Heart left ventricle (tissue), 16 donors: ENCODE results near the gene SAT1. TPM values are rescaled to one million over a fixed set of nuclear protein-coding genes. Genes with fewer than 3 reads are reported as not detected.

ENCODE experiments used
- ATAC-seq, 4 donors: fragments of 200-7000 bp; cut with Tn5 transposase; one replicate each; pipeline ENCODE4 v1.9.1; 2020 to 2022; ENCODE audit warnings: moderate library complexity in 4 of 4, mild to moderate bottlenecking in 3 of 4, moderate number of reproducible peaks in 1 of 4
- DNase-seq, 5 donors: peaks; one replicate each; pipeline ENCODE4 v3.0.0-alpha.2; 2020
- H3K27ac ChIP-seq, 12 donors: fragments of 200-600 bp; sonication (generic) in 4 of 12; one replicate each; pipeline versions ENCODE4 v1.5.0 to v1.8.0; 2016 to 2022; ENCODE audit warnings: mild to moderate bottlenecking in 2 of 12
- H3K27me3 ChIP-seq, 9 donors: fragments of 200-600 bp; sonication (generic) in 2 of 9; one replicate each; pipeline versions ENCODE4 v1.5.1 to v1.8.0; 2016 to 2022; ENCODE audit warnings: mild to moderate bottlenecking in 3 of 9
- H3K36me3 ChIP-seq, 9 donors: fragments of 200-600 bp; sonication (generic) in 2 of 9; one replicate each; pipeline versions ENCODE4 v1.5.0 to v1.8.0; 2018 to 2022; ENCODE audit warnings: mild to moderate bottlenecking in 2 of 9
- H3K4me1 ChIP-seq, 12 donors: fragments of 200-600 bp; sonication (generic) in 4 of 12; one replicate each; pipeline versions ENCODE4 v1.5.0 to v1.8.0; 2016 to 2022; ENCODE audit warnings: mild to moderate bottlenecking in 3 of 12
- H3K4me3 ChIP-seq, 12 donors: fragments of 200-600 bp; sonication (generic) in 4 of 12; one replicate each; pipeline versions ENCODE4 v1.5.0 to v1.8.0; 2017 to 2022; ENCODE audit warnings: mild to moderate bottlenecking in 9 of 12, moderate library complexity in 4 of 12
- H3K9me3 ChIP-seq, 12 donors: fragments of 200-600 bp; sonication (generic) in 4 of 12; one replicate each; pipeline versions ENCODE4 v1.5.0 to v1.8.0; 2016 to 2022; ENCODE audit warnings: mild to moderate bottlenecking in 1 of 12
- POLR2A ChIP-seq, 2 donors: fragments of 450-650 bp; IDR thresholded peaks; one replicate each; pipeline ENCODE4 v1.6.1; 2017; ENCODE audit warnings: antibody characterized with exemption in 2 of 2, mild to moderate bottlenecking in 2 of 2, moderate library complexity in 2 of 2
- WGBS, 4 donors: extraction: QIAGEN DNeasy Blood & Tissue Kit in 2 of 4; methylation state at CpG; one replicate each; pipeline versions ENCODE4 v1.1.5 to v1.1.7; 2013 to 2018; 5-methylcytosine and 5-hydroxymethylcytosine counted together
- intact Hi-C, 10 donors: fragments of 100-400 bp; cut with DNase I; formaldehyde crosslinking; loops; one replicate each; pipeline versions ENCODE4 v1.11.1 to v1.14.2; 2022
- polyA plus RNA-seq, 2 donors: library from polyadenylated mRNA; stranded (reverse); fragments of 200-250 nt; gene quantifications; one replicate each; pipeline ENCODE4 v1.2.3, GENCODE V29; 2013
- total RNA-seq, 9 donors: library from RNA; depleted of rRNA in 2 of 9; stranded (reverse); fragments of >200 nt in 2 of 9; fragmentation: NEBNext Ultra II Directional in 3 of 9; extraction: Animal tissue kit (Norgen Biotek cat#: 25700) in 3 of 9; gene quantifications; one replicate each; pipeline versions ENCODE4 v1.1.0 to v1.2.4, GENCODE V29; 2016 to 2023
- TF ChIP-seq, protein P1 (sequence below), 12 donors: fragments of 200-600 bp; sonication (generic) in 4 of 12; IDR thresholded peaks; one replicate each; pipeline versions ENCODE4 v1.5.0 to v1.8.0; 2018 to 2022; ENCODE audit warnings: antibody characterized with exemption in 12 of 12, mild to moderate bottlenecking in 5 of 12
- donor health status: ischemic (EF 13 %, LVEDD 7.1; RV severe dilation, severe dysfunction).
- donor health status: healthy with polysubstance abuse.
- donor health status: DM: no; HTN: yes; CAD: no.
- donor health status: DM: no; HTN: no; CAD: no.
- donor health status: ischemic (EF 25% LVEDD 6.9; RV normal size, moderate dysfunction).
- donor health status: ischemic (EF 25% LVEDD 5.7; RV mildly dilated, moderate dysfunction).
- donor health status: healthy.
- donor health status: DM: yes; HTN: yes; CAD: no.
- donor health status: ischemic (EF 35%, LVEDD 5.7; RV mildly dilated, moderate dysfunction).
- donor health status: nonischemic (EF 11% LVEDD 7.7; RV severe dilation, severe dysfunction).
- donor health status: DM: yes; HTN: yes; CAD: no.
- donor health status: PGD.
- donor health status: ischemic (EF 29% LVEDD 5.4; RV normal size, mild dysfunction).
- donor health status: nonischemic (EF 23%, LVEDD 6.1; RV moderate dilation, normal function).

SAT1 gene
- total and polyA plus RNA-seq, 11 donors = 67.0 to 814 (median 185) TPM

GRCh38 chrX:23822841-23823240 is 39.9 kb downstream of the SAT1 start:
- Histone ChIP-seq H3K4me1 (no peaks in the 10 kb centered on the region), H3K27ac (no peak overlapping the region), H3K9me3 (no peaks in the 10 kb centered on the region), H3K27me3 (peaks cover 0 to 2% (median 0%) of the 10 kb centered on the region in 9 donors), H3K36me3 (no peaks in the 10 kb centered on the region), H3K4me3 (no peak overlapping the region)
- DNase-seq (no peak), ATAC-seq (no peak)
- intact Hi-C loops = no loop called here
- TF ChIP-seq, protein P1, sequence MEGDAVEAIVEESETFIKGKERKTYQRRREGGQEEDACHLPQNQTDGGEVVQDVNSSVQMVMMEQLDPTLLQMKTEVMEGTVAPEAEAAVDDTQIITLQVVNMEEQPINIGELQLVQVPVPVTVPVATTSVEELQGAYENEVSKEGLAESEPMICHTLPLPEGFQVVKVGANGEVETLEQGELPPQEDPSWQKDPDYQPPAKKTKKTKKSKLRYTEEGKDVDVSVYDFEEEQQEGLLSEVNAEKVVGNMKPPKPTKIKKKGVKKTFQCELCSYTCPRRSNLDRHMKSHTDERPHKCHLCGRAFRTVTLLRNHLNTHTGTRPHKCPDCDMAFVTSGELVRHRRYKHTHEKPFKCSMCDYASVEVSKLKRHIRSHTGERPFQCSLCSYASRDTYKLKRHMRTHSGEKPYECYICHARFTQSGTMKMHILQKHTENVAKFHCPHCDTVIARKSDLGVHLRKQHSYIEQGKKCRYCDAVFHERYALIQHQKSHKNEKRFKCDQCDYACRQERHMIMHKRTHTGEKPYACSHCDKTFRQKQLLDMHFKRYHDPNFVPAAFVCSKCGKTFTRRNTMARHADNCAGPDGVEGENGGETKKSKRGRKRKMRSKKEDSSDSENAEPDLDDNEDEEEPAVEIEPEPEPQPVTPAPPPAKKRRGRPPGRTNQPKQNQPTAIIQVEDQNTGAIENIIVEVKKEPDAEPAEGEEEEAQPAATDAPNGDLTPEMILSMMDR (IDR thresholded peaks at IDR 0.05) = no peak
- TF ChIP-seq POLR2A (IDR thresholded peaks at IDR 0.05) = no peak
- WGBS, 4 donors = 69 to 85% (median 81%) methylated on average over 6 of the region's 6 CpGs

- DNase-seq (no peak), ATAC-seq (no peak)
- Histone ChIP-seq H3K4me1 (no peaks in the 10 kb centered on the region), H3K27me3 (no peaks in the 10 kb centered on the region), H3K27ac (no peak overlapping the region), H3K9me3 (no peaks in the 10 kb centered on the region), H3K36me3 (no peaks in the 10 kb centered on the region), H3K4me3 (no peak overlapping the region)
- intact Hi-C loops = no loop called here
- TF ChIP-seq, protein P1 (IDR thresholded peaks at IDR 0.05) = no peak
- TF ChIP-seq POLR2A (IDR thresholded peaks at IDR 0.05) = no peak
Measured at GRCh38 chrX:23825675-23826074, 42.7 kb downstream of the SAT1 start.

DNA sequence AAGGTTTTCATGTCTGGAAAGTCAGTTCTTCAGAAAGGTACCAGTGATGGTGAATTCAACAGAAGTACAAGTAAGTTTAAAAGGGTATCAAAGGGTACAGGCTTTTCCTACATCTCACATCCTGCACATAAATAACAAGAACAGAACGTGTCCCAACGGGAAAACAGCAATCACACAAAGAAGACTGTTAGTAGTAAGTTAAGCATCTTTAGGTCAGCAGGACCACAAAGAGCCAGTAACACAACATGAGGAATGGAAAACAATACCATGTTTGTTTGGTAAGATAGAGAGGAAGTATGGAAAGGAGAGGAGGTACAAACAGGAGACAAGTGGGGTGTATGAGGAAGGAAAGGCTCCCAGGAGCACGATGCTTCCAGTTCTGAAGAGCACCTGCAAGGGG is 43.2 kb downstream of the SAT1 start:
- TF ChIP-seq, protein P1 (IDR thresholded peaks at IDR 0.05) = no peak
- TF ChIP-seq POLR2A (IDR thresholded peaks at IDR 0.05) = no peak
- no peaks in the 10 kb centered on the region for H3K27me3 ChIP-seq
- WGBS, 4 donors = 61 to 77% (median 69%) methylated on average over 3 of the region's 3 CpGs
- intact Hi-C loops = no loop called here
- no peaks in the 10 kb centered on the region for H3K4me1 ChIP-seq
- no peak overlapping the region for H3K27ac ChIP-seq
- no peak for DNase-seq
- H3K4me3 ChIP-seq = no peak overlapping the region
- no peaks in the 10 kb centered on the region for H3K9me3 ChIP-seq
- no peaks in the 10 kb centered on the region for H3K36me3 ChIP-seq
- ATAC-seq = no peak

- Histone ChIP-seq H3K9me3 (no peaks in the 10 kb centered on the region), H3K27me3 (no peaks in the 10 kb centered on the region), H3K27ac (no peak overlapping the region), H3K4me3 (no peak overlapping the region), H3K36me3 (no peaks in the 10 kb centered on the region), H3K4me1 (no peaks in the 10 kb centered on the region)
- DNase-seq = no peak
- ATAC-seq = no peak
- intact Hi-C loops = no loop called here
- TF ChIP-seq POLR2A (IDR thresholded peaks at IDR 0.05) = no peak
- TF ChIP-seq, protein P1 (IDR thresholded peaks at IDR 0.05) = no peak
Measured at GRCh38 chrX:23826653-23827052, 43.7 kb downstream of the SAT1 start.
